Measurements from ENCODE around the gene KRT33B. TPM values are rescaled to one million over a fixed set of nuclear protein-coding genes. Genes with fewer than 3 reads are reported as not detected.

Gene KRT33B
- total RNA-seq, 1 experiment from 2014 or later, result not detected

- POLR2A ChIA-PET, result interaction anchor here (0.7 to 3.1 kb wide), 6 partner anchors 23 to 466 kb away, joined by 3 to 19 read pairs (median 4); no protein-coding TSS in a partner anchor
- CTCF ChIA-PET, result interaction anchor here (0.6 to 5.3 kb wide), 57 partner anchors 7 to 521 kb away, joined by 3 to 57 read pairs (median 4); partner anchors contain the start of genes KRT36, KRT37, KRTAP1-4 and KRTAP4-1
These were observed 46.4 kb downstream of the KRT33B start for GRCh38 chr17:41322903-41323895.

GRCh38 chr17:41322094-41322902 is 47.3 kb downstream of the KRT33B start:
- Mint-ChIP-seq H3K36me3 (ENCODE audit: insufficient read depth, unreplicated experiment) (no peaks in the 10 kb centered on the region), H3K4me3 (ENCODE audit: unreplicated experiment) (no peak overlapping the region), H3K27me3 (ENCODE audit: insufficient read depth, unreplicated experiment) (no peaks in the 10 kb centered on the region), H3K9me3 (ENCODE audit: unreplicated experiment) (peaks cover 10% of the 10 kb centered on the region), H3K4me1 (ENCODE audit: insufficient read depth, unreplicated experiment) (no peaks in the 10 kb centered on the region), H3K27ac (ENCODE audit: low read depth, unreplicated experiment) (no peak overlapping the region)
- peak; percentile 76 for TF ChIP-seq CTCF (IDR thresholded peaks at IDR 0.05; ENCODE audit: unreplicated experiment)
- peak; percentile 61 for DNase-seq (ENCODE audit: unreplicated experiment)
- intact Hi-C loops (cut with micrococcal nuclease), result loop anchor here (1.0 to 10.0 kb wide), 5 partner anchors 227 to 697 kb away; no protein-coding TSS in a partner anchor
- POLR2A ChIA-PET, result interaction anchor here (0.6 to 3.1 kb wide), 10 partner anchors 20 to 465 kb away, joined by 3 to 19 read pairs (median 5); partner anchors contain the start of gene KRTAP29-1
- CTCF ChIA-PET, result interaction anchor here (0.6 to 5.3 kb wide), 51 partner anchors 8 to 520 kb away, joined by 3 to 57 read pairs (median 4); partner anchors contain the start of genes KRT36, KRTAP1-4, KRTAP4-1 and KRTAP4-2
- no TSS peak for BruUV-seq (replicated peaks)

More at GRCh38 chr17:41322903-41323895, 46.4 kb downstream of the KRT33B start:
- Mint-ChIP-seq H3K27ac (ENCODE audit: low read depth, unreplicated experiment) (no peak overlapping the region), H3K36me3 (ENCODE audit: insufficient read depth, unreplicated experiment) (no peaks in the 10 kb centered on the region), H3K4me3 (ENCODE audit: unreplicated experiment) (no peak overlapping the region), H3K27me3 (ENCODE audit: insufficient read depth, unreplicated experiment) (no peaks in the 10 kb centered on the region), H3K9me3 (ENCODE audit: unreplicated experiment) (peaks cover 10% of the 10 kb centered on the region), H3K4me1 (ENCODE audit: insufficient read depth, unreplicated experiment) (no peaks in the 10 kb centered on the region)
- no peak for TF ChIP-seq CTCF (IDR thresholded peaks at IDR 0.05; ENCODE audit: unreplicated experiment)
- intact Hi-C loops (cut with micrococcal nuclease), result loop anchor here (1.0 to 10.0 kb wide), 5 partner anchors 226 to 698 kb away; no protein-coding TSS in a partner anchor
- BruUV-seq (replicated peaks), result no TSS peak
- DNase-seq (ENCODE audit: unreplicated experiment), result no peak

GRCh38 chr17:41318231-41318630 is 51.4 kb downstream of the KRT33B start:
- no TSS peak for BruUV-seq (replicated peaks)
- DNase-seq (ENCODE audit: unreplicated experiment), result no peak
- Mint-ChIP-seq H3K36me3 (ENCODE audit: insufficient read depth, unreplicated experiment) (no peaks in the 10 kb centered on the region), H3K4me3 (ENCODE audit: unreplicated experiment) (no peak overlapping the region), H3K9me3 (ENCODE audit: unreplicated experiment) (peaks cover 10% of the 10 kb centered on the region), H3K27me3 (ENCODE audit: insufficient read depth, unreplicated experiment) (no peaks in the 10 kb centered on the region), H3K4me1 (ENCODE audit: insufficient read depth, unreplicated experiment) (no peaks in the 10 kb centered on the region), H3K27ac (ENCODE audit: low read depth, unreplicated experiment) (no peak overlapping the region)
- ChIA-PET POLR2A (no interaction called here), CTCF (interaction anchor here (0.9 to 1.7 kb wide), 3 partner anchors 230 to 516 kb away, joined by 3 to 5 read pairs (median 3); no protein-coding TSS in a partner anchor)
- intact Hi-C loops (cut with micrococcal nuclease), result no loop called here
- TF ChIP-seq CTCF (IDR thresholded peaks at IDR 0.05; ENCODE audit: unreplicated experiment), result no peak

Measured in MCF 10A (cell line).